ENCODE results near the gene NQO2.
"Not testable (repeated sequence)": the region's sequence is repeated elsewhere in the genome, so short reads cannot be mapped to it uniquely, and the experiment has no call there.

NQO2 gene

GRCh38 chr6:2969549-2969948 lies 30.1 kb upstream of the NQO2 start:
- DNase-seq (ENCODE audit: low read depth in 1 of 2, low spot score in 1 of 2): no peak

GRCh38 chr6:2970034-2970685 lies 29.5 kb upstream of the NQO2 start:
- DNase-seq (ENCODE audit: low read depth in 1 of 2, low spot score in 1 of 2): no peak

GRCh38 chr6:2970753-2971419 lies 28.8 kb upstream of the NQO2 start:
- peak in 1 of 2 donors; percentile 42 for DNase-seq (ENCODE audit: low read depth in 1 of 2, low spot score in 1 of 2)

- peak in 1 of 2 donors; percentile 16 for DNase-seq (ENCODE audit: low read depth in 1 of 2, low spot score in 1 of 2)
These were observed 28.1 kb upstream of the NQO2 start, which contains the start of gene SERPINB6 for GRCh38 chr6:2971420-2972218. TSS of gene SERPINB6 (minus strand) at chr6:2971567. CDS start at chr6:2959332, 12,235 bp downstream.

GRCh38 chr6:2972219-2972487 lies 27.5 kb upstream of the NQO2 start:
- not testable (repeated sequence) for DNase-seq (ENCODE audit: low read depth in 1 of 2, low spot score in 1 of 2)

- not testable (repeated sequence) for DNase-seq (ENCODE audit: low read depth in 1 of 2, low spot score in 1 of 2)
These were observed 27.0 kb upstream of the NQO2 start for GRCh38 chr6:2972685-2973084.

GRCh38 chr6:2973180-2973579 lies 26.5 kb upstream of the NQO2 start:
- not testable (repeated sequence) for DNase-seq (ENCODE audit: low read depth in 1 of 2, low spot score in 1 of 2)

GRCh38 chr6:2973676-2974075 lies 26.0 kb upstream of the NQO2 start:
- DNase-seq (ENCODE audit: low read depth in 1 of 2, low spot score in 1 of 2): no peak

- DNase-seq (ENCODE audit: low read depth in 1 of 2, low spot score in 1 of 2): no peak
These were observed 23.6 kb upstream of the NQO2 start for GRCh38 chr6:2976060-2976459.

- DNase-seq (ENCODE audit: low read depth in 1 of 2, low spot score in 1 of 2): no peak
These were observed 23.1 kb upstream of the NQO2 start for GRCh38 chr6:2976571-2977085.

GRCh38 chr6:2977290-2977689 lies 22.4 kb upstream of the NQO2 start:
- no peak for DNase-seq (ENCODE audit: low read depth in 1 of 2, low spot score in 1 of 2)

- no peak for DNase-seq (ENCODE audit: low read depth in 1 of 2, low spot score in 1 of 2)
These were observed 21.7 kb upstream of the NQO2 start for GRCh38 chr6:2977799-2978590.

- DNase-seq (ENCODE audit: low read depth in 1 of 2, low spot score in 1 of 2): no peak
These were observed 20.8 kb upstream of the NQO2 start for GRCh38 chr6:2978923-2979322.

- DNase-seq (ENCODE audit: low read depth in 1 of 2, low spot score in 1 of 2): no peak
These were observed 19.8 kb upstream of the NQO2 start for GRCh38 chr6:2979819-2980464.

- DNase-seq (ENCODE audit: low read depth in 1 of 2, low spot score in 1 of 2): no peak
These were observed 19.2 kb upstream of the NQO2 start for GRCh38 chr6:2980465-2980855.

- DNase-seq (ENCODE audit: low read depth in 1 of 2, low spot score in 1 of 2): no peak
These were observed 17.1 kb upstream of the NQO2 start for GRCh38 chr6:2982426-2983117.

- DNase-seq (ENCODE audit: low read depth in 1 of 2, low spot score in 1 of 2): no peak
These were observed 14.8 kb upstream of the NQO2 start for GRCh38 chr6:2984738-2985406.

- DNase-seq (ENCODE audit: low read depth in 1 of 2, low spot score in 1 of 2): no peak
These were observed 12.9 kb upstream of the NQO2 start for GRCh38 chr6:2986722-2987221.

GRCh38 chr6:2988094-2988425 lies 11.6 kb upstream of the NQO2 start:
- no peak for DNase-seq (ENCODE audit: low read depth in 1 of 2, low spot score in 1 of 2)

Measured in stimulated activated CD4-positive, alpha-beta T cell treated with anti-CD3 and anti-CD28 coated beads, Interleukin-15, amount 100 ng/mL, for 1 hour (primary cell).